Measurements from ENCODE around the gene ATAD3A.
"Not testable (repeated sequence)": the region's sequence is repeated elsewhere in the genome, so short reads cannot be mapped to it uniquely, and the experiment has no call there.

Gene ATAD3A

GRCh38 chr1:1511533-1512285 is at the start of gene ATAD3A:
Gene ATAD3A, plus strand, starts transcription at chr1:1512162. Its CDS starts 107 bp downstream, at chr1:1512269.
- DNase-seq (ENCODE audit: low read depth), result peak; percentile 96

GRCh38 chr1:1462318-1462966 is 49.5 kb upstream of the ATAD3A start:
- DNase-seq (ENCODE audit: low read depth), result no peak

DNA sequence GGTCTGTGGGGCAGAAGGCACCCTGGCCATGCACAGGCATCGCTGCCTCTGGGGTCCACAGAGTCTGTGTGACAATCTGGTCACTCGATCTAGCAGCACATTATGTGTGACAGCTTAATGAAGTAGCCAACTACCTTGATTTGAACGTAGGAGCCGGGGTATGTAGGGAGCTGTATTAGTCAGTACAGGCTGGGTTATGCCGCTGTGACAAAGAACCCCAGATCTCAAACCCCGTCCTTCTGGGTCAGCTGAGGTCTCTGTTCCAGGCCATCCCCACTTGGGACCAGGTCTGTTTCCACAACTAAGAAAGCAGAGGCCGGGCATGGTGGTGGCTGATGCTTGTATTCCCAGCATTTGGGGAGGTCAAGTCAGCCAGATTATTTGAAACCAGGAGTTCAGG is 48.6 kb upstream of the ATAD3A start:
- no peak for DNase-seq (ENCODE audit: low read depth)

GRCh38 chr1:1468196-1468985 is 43.6 kb upstream of the ATAD3A start:
- DNase-seq (ENCODE audit: low read depth), result not testable (repeated sequence)

GRCh38 chr1:1470626-1471388 is 41.2 kb upstream of the ATAD3A start:
- DNase-seq (ENCODE audit: low read depth), result no peak

DNA sequence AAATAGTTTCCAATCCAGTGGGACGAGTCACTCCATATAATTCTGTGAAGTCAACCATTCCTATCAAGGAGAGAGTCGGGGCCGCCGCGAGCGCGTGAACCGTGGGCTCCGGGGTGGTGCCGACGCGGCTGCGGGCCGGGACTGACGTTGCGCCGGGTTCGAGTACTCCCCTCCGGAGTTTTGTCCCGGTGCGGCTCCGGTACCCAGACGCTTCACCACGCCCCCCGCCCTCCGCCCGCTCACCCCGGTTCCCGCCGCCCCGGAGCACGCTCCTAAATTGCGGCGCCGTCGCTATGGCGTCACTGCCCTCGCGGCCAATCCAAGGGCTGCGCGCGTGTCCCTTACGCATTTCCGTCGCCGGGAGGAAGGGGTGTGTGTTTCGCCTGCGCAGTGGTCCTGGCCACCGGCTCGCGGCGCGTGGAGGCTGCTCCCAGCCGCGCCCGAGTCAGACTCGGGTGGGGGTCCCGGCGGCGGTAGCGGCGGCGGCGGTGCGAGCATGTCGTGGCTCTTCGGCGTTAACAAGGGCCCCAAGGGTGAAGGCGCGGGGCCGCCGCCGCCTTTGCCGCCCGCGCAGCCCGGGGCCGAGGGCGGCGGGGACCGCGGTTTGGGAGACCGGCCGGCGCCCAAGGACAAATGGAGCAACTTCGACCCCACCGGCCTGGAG is 40.4 kb upstream of the ATAD3A start, which contains the start of gene ATAD3B:
ATAD3B (plus strand) TSS at position 377 of the 664 bp plus-strand sequence; CDS start at position 497, 120 bp downstream.
- DNase-seq (ENCODE audit: low read depth), result peak; percentile 94

- DNase-seq (ENCODE audit: low read depth), result not testable (repeated sequence)
Measured at GRCh38 chr1:1472053-1472876, 39.7 kb upstream of the ATAD3A start.

DNA sequence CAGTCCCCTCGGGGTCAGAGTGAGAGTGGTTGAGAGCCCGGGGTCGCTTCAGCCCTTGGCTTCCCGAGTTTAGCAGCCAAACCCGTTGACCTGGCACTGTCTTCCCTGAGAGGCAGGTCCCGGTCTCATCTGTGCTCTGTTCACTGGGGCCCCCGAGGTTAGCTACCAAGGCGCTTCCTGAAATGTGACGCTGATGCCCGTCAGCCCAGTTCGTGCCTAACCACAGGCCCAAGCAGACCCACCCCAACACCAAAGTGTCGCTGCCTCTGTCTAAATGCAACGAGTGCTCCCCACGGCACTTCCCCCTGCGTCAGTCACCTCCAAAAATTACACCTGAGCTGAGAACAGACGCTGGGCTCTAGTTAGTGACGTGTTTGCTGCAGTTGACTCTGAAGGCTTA is 36.0 kb upstream of the ATAD3A start:
- not testable (repeated sequence) for DNase-seq (ENCODE audit: low read depth)

DNA sequence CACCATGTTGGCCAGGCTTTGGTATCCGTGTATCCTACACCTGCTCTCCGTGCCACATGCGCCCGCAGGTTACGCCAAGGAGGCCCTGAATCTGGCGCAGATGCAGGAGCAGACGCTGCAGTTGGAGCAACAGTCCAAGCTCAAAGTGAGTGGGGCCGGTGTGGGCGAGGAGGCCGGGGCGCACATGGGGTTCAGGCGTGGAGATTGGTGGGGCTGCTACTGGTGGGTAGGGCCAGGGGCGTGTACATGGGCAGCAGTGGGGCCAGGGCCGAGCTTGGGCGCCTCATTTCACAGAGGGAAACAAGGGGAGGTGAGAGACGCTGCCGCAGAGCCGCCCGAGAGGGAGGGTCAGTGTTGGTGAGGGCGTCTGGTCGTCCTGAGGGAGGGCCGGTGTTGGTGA is 34.8 kb upstream of the ATAD3A start:
- no peak for DNase-seq (ENCODE audit: low read depth)

GRCh38 chr1:1479547-1480487 is 32.1 kb upstream of the ATAD3A start:
- DNase-seq (ENCODE audit: low read depth), result no peak

GRCh38 chr1:1480488-1480867 is 31.5 kb upstream of the ATAD3A start:
- DNase-seq (ENCODE audit: low read depth), result not testable (repeated sequence)

- not testable (repeated sequence) for DNase-seq (ENCODE audit: low read depth)
Measured at GRCh38 chr1:1481811-1482210, 30.2 kb upstream of the ATAD3A start.

DNA sequence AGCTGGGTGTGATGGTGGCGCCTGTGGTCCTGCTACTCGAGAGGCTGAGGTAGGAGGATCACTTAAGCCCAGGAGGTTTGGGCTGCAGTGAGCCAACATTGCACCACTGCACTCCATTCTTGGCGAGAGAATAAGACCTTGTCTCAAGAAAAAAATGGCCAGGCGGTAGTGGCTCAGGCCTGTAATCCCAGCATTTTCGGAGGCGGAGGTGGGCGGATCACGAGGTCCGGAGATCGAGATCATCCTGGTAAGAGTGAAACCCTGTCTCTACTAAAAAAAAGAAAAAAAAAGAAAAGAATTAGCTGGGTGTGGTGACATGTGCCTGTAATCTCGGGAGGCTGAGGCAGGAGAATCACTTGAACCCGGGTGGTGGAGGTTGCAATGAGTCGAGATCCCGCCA is 29.1 kb upstream of the ATAD3A start:
- DNase-seq (ENCODE audit: low read depth), result no peak

DNA sequence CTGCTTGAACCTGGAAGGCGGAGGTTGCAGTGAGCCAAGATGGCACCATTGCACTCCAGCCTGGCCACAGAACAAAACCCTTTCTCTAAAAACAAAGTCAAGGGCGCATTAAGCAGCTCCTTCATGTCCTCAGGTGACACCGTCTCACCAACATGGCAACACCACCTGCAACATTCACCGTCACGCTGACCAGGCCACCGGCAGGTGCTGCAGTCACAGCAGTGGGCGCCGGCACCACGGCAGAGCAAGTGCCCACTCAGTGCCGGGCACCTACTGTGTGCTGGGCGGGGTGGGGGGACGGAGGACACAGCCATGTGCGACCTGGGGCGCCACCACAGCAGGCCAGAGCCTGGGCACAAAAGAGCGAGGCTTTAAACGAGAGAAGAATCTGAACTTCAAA is 28.2 kb upstream of the ATAD3A start:
- no peak for DNase-seq (ENCODE audit: low read depth)

DNA sequence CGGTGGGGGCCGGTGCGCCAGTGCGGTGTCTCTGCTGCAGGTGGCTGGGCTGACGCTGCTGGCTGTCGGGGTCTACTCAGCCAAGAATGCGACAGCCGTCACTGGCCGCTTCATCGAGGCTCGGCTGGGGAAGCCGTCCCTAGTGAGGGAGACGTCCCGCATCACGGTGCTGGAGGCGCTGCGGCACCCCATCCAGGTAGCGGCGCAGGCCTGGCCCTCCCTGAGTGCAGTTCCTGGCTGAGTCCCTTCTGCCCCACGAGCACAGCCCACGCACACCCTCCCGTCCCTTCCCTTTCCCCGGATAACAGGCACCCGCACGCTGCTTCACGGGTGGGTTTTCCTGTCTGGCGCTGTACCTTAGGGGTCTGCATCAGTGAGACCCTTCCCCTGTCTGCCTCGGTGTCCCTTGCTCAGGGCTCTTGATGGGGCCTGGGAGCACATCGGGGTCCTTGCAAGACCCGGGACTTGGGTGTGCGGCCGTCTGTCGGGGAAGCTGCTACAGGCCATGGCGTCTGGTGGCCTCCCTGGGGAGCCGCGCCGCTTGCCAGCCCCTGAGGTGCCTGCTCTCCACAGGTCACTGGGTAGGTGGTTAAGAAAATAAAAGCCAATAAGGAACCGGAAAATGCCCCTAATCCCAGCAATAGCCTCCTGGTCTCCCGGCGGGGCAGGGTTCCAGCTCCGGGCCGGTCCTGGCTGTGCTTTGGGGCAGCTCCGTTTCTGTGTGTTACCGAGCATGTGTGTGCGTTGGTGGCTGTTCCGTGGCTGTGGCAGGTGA is 26.8 kb upstream of the ATAD3A start:
- not testable (repeated sequence) for DNase-seq (ENCODE audit: low read depth)

GRCh38 chr1:1485755-1486317 is 26.1 kb upstream of the ATAD3A start:
- DNase-seq (ENCODE audit: low read depth), result not testable (repeated sequence)

- no peak for DNase-seq (ENCODE audit: low read depth)
Measured at GRCh38 chr1:1487701-1488100, 24.3 kb upstream of the ATAD3A start.

DNA sequence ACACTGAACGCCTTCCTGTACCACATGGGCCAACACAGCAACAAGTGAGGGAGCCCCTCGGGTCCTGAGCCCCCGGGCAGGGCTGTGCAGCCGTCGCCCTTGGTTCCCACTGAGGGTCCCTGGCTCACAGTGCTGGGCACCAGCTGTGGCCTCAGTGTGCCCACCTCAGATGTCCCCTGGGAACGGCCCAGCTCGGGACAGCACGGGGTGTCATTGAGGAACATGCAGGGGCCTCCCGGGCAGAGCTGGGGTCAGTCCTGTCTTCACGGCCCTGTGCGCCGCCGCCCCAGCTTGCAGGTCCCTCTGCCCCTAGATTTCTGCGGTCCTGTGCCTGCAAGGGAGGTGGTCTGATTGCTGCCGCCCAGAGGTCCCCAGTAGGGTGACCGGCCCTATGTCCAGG is 22.7 kb upstream of the ATAD3A start:
- no peak for DNase-seq (ENCODE audit: low read depth)
